ENCODE data around the gene MIER2.

- TF ChIP-seq CTCF (tag by site-specific recombination; IDR thresholded peaks at IDR 0.05) (no peak), ZNF416 (tag by site-specific recombination; IDR thresholded peaks at IDR 0.05) (no peak), ZNF366 (tag by site-specific recombination; conservative IDR thresholded peaks at IDR 0.05) (no peak), SETDB1 (IDR thresholded peaks at IDR 0.05; ENCODE audit: insufficient read length, low read length) (no peak), SP7 (tag by site-specific recombination; IDR thresholded peaks at IDR 0.05) (no peak), ZNF24 (tag by site-specific recombination; IDR thresholded peaks at IDR 0.05) (no peak), ZNF660 (tag by site-specific recombination; IDR thresholded peaks at IDR 0.05) (no peak), ZEB2 (tag by site-specific recombination; IDR thresholded peaks at IDR 0.05) (no peak)
Observed at GRCh38 chr19:308471-309205, 36.0 kb downstream of the MIER2 start.

All from HEK293 (cell line).